A204.1 (cell line): ENCODE results near the gene PARVB.
"Not testable (repeated sequence)": the region's sequence is repeated elsewhere in the genome, so short reads cannot be mapped to it uniquely, and the experiment has no call there.

ENCODE experiments used
- FAIRE-seq: peaks from 2 replicates; lab custom pipeline; 2012; peaks lifted over from hg19 to GRCh38; lab: Jason Lieb, UNC

PARVB gene

DNA sequence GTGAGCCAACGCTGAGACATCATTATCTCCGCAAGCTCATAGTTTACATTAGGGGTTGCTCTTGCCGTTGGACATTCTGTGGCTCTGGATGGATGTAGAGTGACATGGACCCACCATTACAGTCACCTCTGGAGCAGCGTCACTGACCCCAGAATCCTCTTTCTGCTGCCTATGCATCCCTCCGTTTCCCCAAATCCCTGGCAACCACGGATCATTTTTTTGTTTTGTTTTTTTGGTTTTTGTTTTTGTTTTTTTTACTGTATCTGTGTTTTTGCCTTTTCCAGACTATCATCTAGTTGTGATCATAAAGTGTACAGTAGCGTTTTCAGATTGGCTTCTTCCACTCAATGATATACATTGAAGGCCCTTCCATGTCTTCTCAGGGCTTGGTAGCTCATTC is 4.0 kb downstream of the PARVB start:
- FAIRE-seq = no peak

DNA sequence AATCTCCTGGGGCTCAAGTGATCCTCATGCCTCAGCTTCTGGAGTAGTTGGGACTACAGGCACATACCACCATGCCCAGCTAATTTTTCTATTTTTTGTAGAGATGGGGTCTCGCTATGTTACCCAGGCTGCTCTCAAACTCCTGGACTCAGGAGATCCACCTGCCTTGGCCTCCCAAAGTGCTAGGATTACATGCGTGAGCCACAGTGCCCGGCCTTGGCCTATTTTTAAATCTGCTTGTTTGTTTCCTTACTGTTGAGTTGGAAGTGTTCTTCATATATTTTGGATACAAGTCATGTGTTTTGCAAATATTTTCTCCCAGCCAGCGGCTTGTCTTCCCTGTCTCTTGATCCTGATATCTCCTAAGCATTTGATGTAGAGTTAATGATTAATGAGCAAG is 5.0 kb downstream of the PARVB start:
- FAIRE-seq = no peak

DNA sequence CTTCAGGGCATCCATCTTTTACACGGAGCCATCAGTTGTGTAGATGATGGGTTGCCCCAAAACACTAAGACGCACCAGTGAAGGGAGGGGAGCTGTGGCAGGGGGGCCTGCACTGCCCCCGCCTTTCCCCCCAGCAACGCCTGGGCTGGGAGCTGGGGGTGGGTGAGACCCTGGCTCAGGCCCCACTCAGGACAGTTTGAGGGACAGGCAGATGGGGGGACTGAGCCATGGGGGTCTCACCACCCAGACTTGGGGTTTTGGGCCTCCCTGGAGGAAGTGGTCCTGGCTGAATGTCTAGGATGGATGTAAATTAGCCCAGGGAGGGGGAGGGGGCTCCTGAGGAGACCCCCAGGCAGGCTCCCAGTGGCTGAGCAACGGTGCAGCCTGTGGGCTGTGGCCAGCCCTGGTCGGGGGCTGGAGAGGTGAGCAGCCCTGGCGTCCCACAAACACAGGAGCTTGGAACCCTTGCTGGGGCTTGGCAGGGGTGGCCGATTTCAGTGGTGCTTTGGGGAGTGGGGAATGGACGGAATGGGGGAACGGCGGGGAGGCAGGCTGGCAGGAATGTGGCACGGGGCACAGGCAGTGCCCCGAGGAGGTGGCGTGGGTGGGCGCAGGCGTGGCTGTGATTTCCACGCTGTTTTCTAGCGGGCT is 6.1 kb downstream of the PARVB start:
- FAIRE-seq = no peak

DNA sequence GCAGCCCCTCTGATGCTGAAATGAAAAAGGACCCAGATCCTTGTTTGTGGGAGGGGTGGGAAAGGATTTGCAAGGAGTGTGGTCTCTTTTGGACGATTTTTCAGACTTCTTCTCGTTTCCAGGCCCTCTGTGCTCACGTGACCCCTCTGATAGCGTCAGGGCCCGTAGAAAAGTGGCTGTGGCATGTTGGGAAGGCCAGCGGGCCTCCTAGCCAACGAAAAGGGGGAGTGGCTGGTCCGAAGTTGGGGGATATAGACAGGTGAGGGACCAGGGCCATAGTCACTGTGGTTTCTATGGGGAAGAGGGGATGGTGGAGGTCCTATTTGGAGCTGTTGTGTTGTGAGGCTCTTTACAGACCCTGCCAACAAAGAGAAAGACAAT is 6.6 kb downstream of the PARVB start:
- FAIRE-seq = no peak

DNA sequence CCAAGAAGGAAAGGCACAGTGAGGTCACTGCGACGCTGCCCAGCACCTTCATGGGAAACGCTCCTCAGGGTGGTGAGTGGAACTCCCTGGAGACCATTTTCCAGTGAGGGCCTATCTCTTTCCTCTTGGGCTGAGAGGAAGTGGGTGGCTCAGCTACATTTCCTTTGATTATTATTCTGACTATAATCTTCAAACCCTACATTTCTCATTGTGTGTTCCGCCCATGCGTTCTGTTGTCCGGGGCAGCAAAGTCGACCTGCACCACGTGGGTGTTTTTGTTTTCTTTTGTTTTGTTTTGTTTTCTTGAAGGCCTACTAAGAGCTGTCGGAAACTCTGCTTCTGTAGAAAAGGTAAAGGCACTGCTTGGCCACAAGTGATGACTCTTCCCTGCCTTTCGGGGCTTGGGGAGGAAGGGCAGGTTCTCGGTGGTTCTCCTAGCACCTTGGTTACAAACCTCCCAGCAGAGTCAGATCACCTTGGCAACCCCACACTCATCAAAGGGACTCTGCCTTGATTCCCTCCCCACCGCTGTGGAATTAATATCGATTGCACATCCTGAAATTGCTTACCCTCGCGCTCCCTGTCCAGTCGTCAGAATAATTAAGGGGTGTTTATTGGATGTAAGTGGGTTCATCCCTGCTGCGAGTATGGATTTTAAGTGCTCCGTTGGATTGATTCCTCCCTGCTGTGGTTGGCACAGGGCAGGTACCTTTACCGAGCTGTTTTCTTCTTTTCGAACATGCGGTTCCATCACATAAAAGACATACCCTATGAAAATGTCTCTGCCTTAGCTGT is 7.3 kb downstream of the PARVB start:
- FAIRE-seq = no peak

DNA sequence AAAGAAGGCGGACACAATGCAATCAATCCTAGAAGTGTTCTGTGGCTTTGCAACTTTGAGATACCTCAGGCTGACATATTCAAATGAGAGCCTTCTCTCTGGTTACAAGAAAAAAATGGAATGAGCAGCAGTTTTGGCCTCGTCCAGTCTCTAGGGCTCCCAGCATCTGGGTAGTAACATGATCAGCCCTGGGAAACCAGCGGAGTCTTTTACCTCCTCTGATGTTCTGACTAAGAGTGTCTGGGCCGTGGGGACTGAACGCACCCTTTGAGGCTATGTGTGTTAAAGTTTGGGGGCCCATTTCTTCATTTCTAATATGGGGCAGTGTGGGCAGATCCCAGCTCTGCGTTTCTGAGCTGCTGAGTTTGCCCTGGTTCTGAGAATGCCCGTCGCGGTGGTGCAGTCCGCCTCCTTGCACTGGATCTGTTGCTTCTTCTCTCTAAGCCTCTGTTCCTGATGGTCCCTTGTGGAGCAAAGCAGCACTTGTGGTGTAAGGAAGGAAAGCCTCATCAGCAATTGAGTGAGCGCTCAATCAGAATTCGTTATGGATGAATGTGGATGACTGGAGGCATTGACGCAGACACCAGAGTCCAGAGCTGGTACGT is 8.1 kb downstream of the PARVB start:
- FAIRE-seq = no peak

DNA sequence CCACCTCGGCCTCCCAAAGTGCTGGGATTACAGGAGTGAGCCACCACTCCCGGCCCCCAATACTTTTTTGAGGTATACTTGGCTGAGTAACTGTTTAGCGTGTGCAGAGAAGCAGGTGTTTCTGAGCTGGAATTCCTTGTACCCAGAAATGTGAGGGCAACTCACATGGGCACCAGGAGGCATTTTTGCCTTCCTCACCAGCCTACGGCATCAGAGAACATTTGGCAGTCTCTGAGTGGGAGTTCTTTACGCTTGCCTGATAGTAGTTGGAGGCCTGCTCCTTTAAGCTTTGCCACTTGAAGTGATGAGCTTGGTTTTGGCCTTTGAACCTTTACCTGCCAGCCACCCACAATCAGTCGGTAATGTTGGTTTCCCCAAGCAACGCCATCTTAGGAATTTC is 9.2 kb downstream of the PARVB start:
- FAIRE-seq = no peak

DNA sequence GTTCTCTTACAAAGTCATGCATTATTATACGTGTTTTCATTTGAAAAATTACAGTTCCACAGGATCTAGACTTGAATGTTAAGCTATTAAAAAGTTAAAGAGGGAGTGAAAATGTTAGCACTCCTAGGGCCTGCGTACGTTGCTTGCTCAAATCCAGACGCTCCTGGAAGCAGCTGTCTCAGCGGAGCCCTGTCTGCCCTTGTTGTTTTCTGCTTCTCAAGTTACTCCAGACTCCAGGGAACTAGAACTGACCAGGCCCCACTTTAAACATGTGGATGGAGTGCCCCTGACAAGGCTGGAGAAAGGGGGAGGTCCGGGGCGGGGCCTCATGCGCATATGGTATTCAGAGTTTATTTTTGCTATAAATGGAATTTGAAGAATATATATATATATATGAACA is 9.6 kb downstream of the PARVB start:
- no peak for FAIRE-seq

DNA sequence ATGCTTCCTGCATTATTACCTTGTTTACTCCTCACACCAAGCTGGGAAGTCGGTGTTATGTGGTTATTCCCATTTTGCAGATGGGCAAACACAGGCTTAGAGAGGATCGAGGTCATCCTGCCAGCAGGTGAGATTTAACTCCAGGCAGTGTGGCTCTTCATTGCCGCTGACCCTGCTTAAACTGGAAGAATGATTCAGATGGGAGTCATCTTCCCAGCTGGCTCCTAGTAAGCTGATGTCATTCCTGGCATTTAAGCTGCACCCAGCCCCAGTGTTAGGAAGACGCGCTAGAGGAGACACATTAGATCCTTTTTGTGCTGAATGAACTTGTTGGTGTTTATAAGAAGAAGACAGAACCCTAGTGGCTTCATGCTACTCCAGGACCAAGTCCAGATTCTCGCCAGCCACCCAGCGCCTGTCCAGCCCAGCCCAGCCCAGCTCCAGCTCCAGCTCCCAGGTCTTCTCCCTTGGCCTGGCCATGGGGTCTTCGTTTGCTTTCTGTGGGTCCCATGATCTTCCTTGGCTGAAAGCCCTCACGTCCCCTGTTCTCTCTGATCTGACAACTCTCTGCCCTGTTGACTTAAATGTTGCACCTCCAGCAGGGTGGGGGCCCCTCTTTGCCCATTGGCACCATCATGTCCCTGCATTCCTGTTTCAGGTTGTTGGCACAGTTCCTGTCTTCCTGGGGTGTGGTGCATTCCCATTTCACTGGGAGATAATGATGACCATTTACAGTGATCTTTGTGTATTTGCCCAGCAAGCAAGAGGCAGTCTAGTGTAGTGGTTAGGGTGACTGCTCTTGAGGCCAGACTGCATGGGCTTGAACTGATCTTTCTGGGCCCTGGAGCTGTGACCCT is 13.6 kb downstream of the PARVB start:
- FAIRE-seq = no peak

DNA sequence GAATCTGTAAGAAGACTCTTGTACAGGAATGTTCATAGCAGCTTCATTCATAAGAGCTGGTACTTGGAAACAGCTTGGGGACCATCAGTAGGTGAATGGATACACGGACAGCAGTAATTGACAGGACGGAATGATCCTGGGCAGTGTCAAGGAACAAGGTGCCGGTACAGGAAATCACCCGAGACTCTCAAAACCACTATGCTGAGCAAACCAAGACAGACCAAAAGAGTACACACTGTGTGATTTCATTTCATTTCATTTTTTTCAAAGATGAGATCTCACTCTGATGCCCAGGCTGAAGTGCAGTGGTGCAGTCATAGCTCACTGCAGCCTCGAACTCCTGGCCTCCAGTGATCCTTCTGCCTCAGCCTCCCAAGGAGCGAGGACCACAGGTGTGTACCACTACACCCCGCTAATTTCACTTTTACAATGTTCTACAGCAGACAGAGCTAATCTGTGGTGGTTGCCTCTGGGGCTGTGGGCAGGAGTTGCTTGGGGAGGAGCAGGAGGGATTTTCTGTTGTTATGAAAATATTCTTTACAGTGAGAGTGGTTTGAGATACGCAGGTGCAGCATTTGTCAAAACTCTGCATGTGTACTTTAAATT is 15.6 kb downstream of the PARVB start:
- no peak for FAIRE-seq

DNA sequence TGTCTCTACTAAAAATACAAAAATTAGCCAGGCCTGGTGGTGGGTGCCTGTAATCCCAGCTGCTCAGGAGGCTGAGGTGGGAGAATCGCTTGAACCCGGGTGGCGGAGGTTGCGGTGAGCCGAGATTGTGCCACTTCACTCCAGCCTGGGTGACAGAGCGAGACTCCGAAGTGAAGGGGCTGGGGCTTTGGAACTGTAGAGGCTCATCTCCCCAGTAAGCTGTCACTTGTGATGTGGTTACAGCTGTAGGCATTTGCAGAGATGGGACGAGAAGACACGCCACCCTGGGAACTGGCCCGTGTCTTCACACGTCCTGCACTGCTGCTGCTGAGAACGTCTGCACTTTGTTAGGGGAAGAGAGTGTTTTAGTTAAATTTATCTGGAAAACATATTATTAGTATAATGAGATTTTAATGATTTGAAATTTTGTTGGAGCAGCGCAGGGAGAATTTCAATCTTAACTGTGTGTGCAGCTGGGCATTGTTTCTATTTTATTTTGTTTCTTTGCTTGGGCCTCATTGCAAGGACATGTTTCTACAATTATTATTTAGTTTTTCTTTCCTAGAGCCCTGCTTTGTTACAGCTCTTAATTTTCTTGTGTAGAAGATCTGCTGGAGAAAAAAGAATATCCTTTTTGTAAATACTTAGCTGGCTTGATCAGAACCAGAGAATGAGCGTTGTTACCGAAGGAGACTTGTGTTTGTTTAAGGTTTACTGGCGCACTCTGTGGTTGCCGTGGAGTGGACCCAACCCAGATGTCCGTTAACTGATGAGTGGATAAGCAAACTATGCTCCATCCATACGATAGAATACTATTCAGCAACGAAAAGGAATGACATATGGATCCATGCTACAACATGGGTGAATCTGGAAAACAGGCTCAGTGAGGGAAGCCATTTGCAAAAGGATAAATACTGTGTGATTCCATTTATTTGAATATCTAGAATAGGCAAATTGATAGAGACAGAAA is 18.4 kb downstream of the PARVB start:
- no peak for FAIRE-seq

DNA sequence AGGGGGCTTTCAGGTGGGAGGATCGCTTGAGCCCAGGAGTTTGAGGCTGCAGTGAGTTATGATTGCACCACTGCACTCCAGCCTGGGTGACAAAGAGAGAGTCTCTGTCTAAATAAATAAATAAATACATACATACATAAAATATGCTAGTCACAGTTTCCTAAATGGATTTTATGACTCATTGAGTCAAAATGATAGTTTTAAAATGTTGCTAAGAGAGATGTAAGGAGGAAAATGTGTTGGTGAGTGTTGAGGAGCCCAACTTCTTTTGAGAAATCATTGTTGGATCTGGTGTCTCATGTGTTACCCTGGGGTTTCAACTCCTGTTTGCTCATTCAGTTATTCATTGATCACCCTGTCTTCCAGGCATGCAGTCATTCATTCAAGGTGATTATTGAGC is 21.0 kb downstream of the PARVB start:
- FAIRE-seq = no peak

DNA sequence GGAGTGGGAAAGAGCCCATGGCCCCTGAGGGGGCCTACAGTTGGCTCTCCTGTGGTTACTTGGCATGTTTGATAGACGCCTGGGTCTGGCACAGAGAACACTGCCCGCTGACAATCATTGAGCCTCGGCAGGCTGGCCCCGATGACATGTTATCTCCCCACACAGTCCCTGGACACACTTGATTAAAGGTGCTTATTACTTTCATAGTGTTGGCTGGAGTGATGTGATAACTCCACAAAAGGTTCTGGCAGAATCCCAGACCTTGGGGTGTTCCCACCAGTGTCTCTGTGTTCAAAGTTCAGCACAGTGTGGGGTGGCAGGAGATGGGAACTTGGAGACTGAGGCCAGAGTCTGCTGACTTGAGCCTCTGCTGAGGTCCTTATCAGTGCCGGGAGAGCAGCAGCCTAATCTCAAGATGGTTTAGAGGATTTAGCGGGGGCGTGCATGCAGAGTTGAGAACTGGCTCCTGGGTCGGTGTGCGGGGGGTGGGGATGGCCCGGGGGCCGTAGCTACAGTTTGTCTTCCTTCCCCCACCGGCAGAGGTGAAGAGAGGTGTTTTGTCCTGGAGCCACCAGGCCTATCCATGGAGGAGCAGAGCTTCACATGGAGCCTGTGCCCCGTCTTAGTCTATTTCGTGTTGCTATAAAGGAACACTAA is 22.5 kb downstream of the PARVB start:
- no peak for FAIRE-seq

DNA sequence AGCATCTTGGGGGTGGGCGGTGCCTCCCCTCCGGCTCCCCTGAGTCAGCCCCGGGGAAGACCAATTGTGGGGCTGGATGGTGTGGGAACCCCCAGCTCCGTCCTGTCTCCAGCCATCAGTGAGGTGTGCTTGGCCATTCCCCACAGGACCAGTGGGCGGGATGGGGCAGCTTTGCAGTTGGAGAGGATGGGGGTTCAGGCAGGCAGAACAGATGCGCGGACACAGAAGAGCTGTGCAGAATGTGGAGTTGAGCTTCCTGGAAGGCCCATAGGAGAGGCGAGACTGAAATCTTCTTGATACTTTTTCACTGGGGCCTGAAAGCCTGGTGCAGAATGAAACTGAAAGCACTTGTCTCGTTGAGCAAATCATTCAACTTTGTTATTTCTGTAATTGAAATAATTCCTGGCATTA is 23.8 kb downstream of the PARVB start:
- FAIRE-seq = no peak

DNA sequence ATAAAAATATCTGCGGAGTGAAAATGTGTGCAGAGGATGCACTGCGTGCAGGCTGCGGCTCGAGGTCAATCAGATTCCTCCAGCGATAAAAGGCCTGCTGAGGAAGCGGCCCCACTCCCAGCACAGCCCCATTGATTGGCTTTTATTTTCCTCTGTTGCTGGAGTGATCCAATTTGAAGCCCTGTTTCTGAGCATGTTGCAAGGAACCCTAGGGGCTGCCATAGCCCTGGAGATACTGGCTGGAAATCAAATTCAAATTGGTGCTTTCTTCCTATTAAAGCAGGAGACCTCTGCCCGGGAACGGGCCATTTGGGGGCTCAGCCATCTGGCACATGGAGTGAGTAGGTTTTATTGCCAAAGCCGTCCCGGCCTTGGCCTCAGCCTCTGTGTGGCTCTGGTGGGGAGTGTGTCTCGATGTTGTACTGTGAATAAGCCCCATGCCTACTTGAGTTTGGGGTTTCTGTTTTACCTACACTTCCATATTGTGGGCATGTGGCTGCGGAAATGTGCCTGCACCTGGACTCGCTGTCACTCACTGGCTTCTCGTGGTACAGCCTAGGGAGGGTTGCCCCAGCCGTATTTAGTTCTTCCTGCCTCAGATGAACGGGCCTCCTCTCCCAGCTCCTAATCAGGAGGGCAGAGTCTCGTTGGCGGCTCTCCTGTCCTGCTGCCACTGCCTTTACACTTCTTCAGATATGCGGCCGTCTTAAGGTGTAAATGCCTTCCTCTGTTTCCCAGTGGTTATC is 25.6 kb downstream of the PARVB start:
- no peak for FAIRE-seq

DNA sequence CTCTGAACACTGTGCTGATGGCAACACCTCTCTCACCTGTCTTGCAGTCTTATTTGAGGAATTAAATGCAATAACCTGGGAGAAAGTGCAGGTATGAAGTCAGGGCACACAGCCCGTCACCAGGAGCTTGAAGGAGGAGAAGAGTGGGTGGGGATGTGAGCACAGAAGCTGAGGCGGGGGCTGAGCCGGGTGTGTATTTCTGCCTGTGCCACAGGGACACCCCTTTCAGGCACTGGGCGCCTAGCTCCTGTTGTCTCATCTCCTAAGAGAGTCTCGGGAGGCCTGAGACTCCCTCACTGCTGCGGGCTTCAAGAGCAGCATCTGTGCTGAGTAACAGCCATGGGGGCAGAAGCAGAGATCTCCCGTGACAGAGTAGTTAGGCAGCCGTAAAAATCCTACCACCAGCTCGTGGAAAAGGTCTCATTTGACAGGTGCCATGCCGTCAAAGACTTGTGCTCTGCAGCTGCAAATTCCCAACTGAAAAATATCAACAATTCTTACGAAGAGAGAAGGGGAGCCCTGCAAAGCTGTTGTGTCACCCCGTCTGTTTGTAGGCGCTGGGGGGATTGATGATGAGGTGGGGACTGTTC is 26.8 kb downstream of the PARVB start:
- no peak for FAIRE-seq

DNA sequence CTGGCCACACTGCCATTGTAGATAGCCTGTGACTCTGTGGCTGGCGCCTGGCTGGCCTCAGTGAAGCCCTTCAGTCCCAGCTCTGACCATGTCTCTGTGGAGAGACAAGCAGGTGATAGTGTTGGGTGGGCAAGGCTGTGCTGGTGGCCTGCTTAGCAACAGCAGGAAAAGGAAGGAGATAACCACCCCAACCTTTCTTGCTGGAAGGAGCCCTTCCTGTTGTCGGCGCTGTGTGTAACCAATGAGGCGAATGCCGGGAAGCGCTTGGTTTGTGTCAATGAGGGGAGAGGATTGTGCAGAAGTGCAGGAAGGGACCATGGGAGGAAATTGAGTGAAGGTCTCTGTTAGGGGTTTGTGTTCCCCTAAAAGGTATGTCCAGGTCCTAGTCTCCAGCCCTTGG is 27.3 kb downstream of the PARVB start:
- FAIRE-seq = no peak

DNA sequence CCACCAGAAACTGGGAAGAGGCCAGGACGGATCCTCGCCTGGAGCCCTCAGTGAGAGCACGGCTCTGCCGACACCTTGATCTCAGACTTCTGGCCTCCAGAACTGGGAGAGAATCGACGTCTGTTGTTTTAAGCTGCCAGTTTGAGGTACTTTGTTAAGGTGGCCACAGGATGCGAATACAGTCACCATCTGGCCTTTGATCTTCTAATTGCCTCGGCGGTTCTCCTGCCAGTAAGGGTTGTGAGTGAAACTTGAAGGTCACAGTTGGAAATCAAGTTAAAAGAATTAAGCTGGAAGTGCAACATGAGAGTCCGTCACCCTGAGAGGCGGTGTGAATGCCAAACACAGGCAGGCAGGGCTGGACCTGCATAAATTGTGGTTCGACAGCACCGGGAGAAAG is 27.9 kb downstream of the PARVB start:
- no peak for FAIRE-seq

DNA sequence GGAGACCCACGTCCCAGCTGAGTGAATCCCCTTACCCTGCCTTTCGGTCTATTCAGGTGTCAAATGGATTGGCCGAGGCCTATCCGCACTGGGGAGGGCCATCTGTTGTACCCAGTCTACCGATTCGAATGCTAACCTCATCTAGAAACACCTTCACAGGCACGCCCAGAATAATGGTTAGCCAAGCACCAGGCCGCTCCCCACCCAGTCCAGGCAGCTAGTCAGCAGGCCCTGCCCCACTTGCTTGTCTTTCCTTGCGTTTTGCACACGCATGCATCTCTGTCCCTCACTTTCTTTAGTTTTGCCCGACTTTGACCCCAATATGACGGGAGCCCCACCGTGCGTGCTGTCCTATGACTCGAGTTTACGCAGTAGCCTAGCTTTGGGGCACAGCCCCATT is 31.7 kb downstream of the PARVB start:
- FAIRE-seq = no peak

DNA sequence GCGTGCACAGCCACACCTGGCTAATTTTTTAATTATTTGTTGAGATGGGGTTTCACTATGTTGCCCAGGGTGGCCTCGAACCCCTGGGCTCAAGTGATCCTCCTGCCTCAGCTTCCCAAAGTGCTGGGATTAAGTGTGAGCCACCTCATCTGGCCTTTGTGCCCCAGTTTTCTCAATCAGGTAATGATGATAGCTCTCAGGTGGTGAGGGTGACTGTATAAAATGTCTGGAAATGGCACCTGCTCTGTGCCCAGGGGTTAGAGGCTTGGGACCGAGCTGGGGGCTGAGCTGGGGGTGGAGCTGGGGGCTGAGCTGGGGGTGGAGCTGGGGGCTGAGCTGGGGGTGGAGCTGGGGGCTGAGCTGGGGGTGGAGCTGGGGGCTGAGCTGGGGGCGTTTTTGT is 32.5 kb downstream of the PARVB start:
- FAIRE-seq = not testable (repeated sequence)
